GM12878 (cell line): ENCODE measurements around the gene LMTK2.

Source experiments
- MTA2 ChIP-seq: fragments of 450-650 bp; IDR thresholded peaks from 2 replicates; pipeline ENCODE4 v1.6.1; 2016; ENCODE audit warnings: low read depth, mild to moderate bottlenecking, moderate library complexity
- MYC ChIP-seq: IDR thresholded peaks from 2 replicates; pipeline ENCODE4 v1.6.1; 2011; ENCODE audit warnings: mild to moderate bottlenecking, low read length, moderate library complexity, inconsistent platforms; ENCODE audit not compliant: insufficient read depth, insufficient replicate concordance, insufficient read length, severe bottlenecking
- POLR2AphosphoS5 ChIP-seq: IDR thresholded peaks from 2 replicates; pipeline ENCODE4 v1.6.1; 2011; ENCODE audit warnings: mild to moderate bottlenecking, low read length, inconsistent platforms
- SREBF2 ChIP-seq: IDR thresholded peaks from 2 replicates; pipeline ENCODE4 v1.6.1; 2012; ENCODE audit warnings: mild to moderate bottlenecking, low read length
- TAF1 ChIP-seq: IDR thresholded peaks from 2 replicates; pipeline ENCODE4 v1.6.1; 2011; ENCODE audit warnings: mild to moderate bottlenecking, low read depth, low read length, borderline replicate concordance
- TARDBP ChIP-seq: IDR thresholded peaks from 2 replicates; pipeline ENCODE4 v1.6.1; 2016; ENCODE audit warnings: borderline replicate concordance
- ZSCAN29 ChIP-seq: fragments of 450-650 bp; IDR thresholded peaks from 2 replicates; pipeline ENCODE4 v1.6.1; 2017; ENCODE audit warnings: mild to moderate bottlenecking, moderate library complexity
- TF ChIP-seq, protein P1 (sequence below), 3 experiments: IDR thresholded peaks in 2 of 3; conservative IDR thresholded peaks in 1 of 3; 2 replicates each; pipeline ENCODE4 v1.5.1; 2011; ENCODE audit warnings: low read depth in 3 of 3, low read length in 3 of 3, mild to moderate bottlenecking in 3 of 3, control low read depth in 2 of 3, moderate library complexity in 2 of 3, inconsistent platforms in 1 of 3, mixed read lengths in 1 of 3; ENCODE audit not compliant: control insufficient read depth in 2 of 3, insufficient read depth in 1 of 3; ENCODE audit errors: extremely low read depth in 1 of 3
- TF ChIP-seq, protein P2 (sequence below): IDR thresholded peaks from 2 replicates; pipeline ENCODE4 v1.6.1; 2011; ENCODE audit warnings: borderline replicate concordance, low read depth, mild to moderate bottlenecking, moderate library complexity, low read length; ENCODE audit not compliant: insufficient read depth, poor library complexity, severe bottlenecking

DNA sequence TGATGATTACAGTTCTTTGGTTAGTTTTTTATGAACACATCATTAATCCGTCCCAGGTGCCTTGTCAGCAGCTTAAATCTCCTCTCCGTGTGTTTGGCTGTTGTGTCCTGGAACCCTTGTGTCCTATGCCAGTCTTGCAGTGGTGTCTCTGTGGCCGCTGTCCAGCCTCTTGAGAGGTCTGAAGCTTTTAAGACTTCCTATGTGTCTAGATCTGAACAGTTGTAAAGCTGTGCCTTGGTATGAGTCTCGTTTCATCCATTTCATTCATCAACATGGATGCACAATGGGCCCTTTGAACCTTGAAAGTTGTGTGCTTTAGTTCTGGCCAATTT is 16.7 kb downstream of the LMTK2 start:
- TF ChIP-seq, protein P1, sequence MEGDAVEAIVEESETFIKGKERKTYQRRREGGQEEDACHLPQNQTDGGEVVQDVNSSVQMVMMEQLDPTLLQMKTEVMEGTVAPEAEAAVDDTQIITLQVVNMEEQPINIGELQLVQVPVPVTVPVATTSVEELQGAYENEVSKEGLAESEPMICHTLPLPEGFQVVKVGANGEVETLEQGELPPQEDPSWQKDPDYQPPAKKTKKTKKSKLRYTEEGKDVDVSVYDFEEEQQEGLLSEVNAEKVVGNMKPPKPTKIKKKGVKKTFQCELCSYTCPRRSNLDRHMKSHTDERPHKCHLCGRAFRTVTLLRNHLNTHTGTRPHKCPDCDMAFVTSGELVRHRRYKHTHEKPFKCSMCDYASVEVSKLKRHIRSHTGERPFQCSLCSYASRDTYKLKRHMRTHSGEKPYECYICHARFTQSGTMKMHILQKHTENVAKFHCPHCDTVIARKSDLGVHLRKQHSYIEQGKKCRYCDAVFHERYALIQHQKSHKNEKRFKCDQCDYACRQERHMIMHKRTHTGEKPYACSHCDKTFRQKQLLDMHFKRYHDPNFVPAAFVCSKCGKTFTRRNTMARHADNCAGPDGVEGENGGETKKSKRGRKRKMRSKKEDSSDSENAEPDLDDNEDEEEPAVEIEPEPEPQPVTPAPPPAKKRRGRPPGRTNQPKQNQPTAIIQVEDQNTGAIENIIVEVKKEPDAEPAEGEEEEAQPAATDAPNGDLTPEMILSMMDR (IDR thresholded peaks at IDR 0.05 in 2 of 3, conservative IDR thresholded peaks at IDR 0.05 in 1 of 3; ENCODE audit: control insufficient read depth in 2 of 3, extremely low read depth in 1 of 3, insufficient read depth in 1 of 3, low read depth in 3 of 3, low read length in 3 of 3) = no peak
- TF ChIP-seq TARDBP (no peak), TAF1 (no peak), MTA2 (no peak), MYC (no peak), POLR2AphosphoS5 (no peak), ZSCAN29 (no peak), SREBF2 (no peak)
- TF ChIP-seq, protein P2, sequence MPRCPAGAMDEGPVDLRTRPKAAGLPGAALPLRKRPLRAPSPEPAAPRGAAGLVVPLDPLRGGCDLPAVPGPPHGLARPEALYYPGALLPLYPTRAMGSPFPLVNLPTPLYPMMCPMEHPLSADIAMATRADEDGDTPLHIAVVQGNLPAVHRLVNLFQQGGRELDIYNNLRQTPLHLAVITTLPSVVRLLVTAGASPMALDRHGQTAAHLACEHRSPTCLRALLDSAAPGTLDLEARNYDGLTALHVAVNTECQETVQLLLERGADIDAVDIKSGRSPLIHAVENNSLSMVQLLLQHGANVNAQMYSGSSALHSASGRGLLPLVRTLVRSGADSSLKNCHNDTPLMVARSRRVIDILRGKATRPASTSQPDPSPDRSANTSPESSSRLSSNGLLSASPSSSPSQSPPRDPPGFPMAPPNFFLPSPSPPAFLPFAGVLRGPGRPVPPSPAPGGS = no peak
